ENCODE results near the gene MVB12B. TPM values are rescaled to one million over a fixed set of nuclear protein-coding genes. Genes with fewer than 3 reads are reported as not detected.

The MVB12B gene
- total and polyA plus RNA-seq, 2 of the 4 experiments (the other 2 are of a cell fraction), result 2.0 to 4.0 TPM

DNA sequence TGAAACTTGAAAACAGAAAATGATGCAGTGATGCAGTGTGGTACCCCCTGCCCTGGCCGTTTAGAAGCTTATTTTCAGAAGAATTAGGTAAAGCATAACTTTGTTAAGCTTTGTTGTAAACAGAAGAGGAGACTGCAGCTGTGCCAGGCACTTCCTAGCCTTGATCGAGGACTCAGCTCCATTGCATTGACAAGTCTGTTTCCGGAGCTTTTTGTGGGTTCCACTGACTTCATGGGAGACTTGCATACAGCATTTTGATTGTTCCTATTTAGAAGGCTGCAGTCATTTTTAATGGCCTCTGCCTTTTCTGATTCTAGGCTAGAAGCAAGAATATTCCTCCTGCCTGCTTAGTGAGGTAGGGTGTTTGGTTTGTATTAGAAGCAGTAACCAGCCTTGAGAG is 12.3 kb downstream of the MVB12B start:
- H3K27ac ChIP-seq (ENCODE audit: insufficient read depth, low read length), result no peak overlapping the region
- H2BK120ac ChIP-seq (ENCODE audit: low read depth, low read length), result no peak overlapping the region
- no peak overlapping the region for H4K5ac ChIP-seq (ENCODE audit: low read depth, low read length)
- H3K9me3 ChIP-seq (ENCODE audit: control insufficient read depth, insufficient read depth, low read length), result no peaks in the 10 kb centered on the region
- H3K27me3 ChIP-seq (ENCODE audit: control insufficient read depth, insufficient read depth, low read length), result no peaks in the 10 kb centered on the region
- TF ChIP-seq CHD1 (IDR thresholded peaks at IDR 0.05; ENCODE audit: low read depth, low read length) (no peak), POLR2A (IDR thresholded peaks at IDR 0.05; ENCODE audit: low read depth, low read length) (no peak), CEBPB (IDR thresholded peaks at IDR 0.05; ENCODE audit: low read depth, low read length) (no peak), FOS (IDR thresholded peaks at IDR 0.05; ENCODE audit: low read depth, low read length) (no peak), NFE2L2 (IDR thresholded peaks at IDR 0.05; ENCODE audit: low read depth, low read length) (no peak), SMC3 (IDR thresholded peaks at IDR 0.05; ENCODE audit: low read depth, low read length) (no peak), RFX5 (IDR thresholded peaks at IDR 0.05; ENCODE audit: low read depth, low read length) (no peak)
- TF ChIP-seq, protein P1, sequence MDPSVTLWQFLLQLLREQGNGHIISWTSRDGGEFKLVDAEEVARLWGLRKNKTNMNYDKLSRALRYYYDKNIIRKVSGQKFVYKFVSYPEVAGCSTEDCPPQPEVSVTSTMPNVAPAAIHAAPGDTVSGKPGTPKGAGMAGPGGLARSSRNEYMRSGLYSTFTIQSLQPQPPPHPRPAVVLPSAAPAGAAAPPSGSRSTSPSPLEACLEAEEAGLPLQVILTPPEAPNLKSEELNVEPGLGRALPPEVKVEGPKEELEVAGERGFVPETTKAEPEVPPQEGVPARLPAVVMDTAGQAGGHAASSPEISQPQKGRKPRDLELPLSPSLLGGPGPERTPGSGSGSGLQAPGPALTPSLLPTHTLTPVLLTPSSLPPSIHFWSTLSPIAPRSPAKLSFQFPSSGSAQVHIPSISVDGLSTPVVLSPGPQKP (IDR thresholded peaks at IDR 0.05; ENCODE audit: borderline replicate concordance, low read depth, low read length), result no peak
- H3K14ac ChIP-seq (replicated peaks; ENCODE audit: low read depth, low read length), result no peak overlapping the region
- H3K4me3 ChIP-seq (ENCODE audit: insufficient read depth, low read depth, low read length), result no peak overlapping the region
- H3K79me1 ChIP-seq (ENCODE audit: low read depth in 1 of 2, low read length in 2 of 2), result peaks cover 3 to 18% of the 10 kb centered on the region in 2 experiments
- H2BK20ac ChIP-seq (ENCODE audit: low read depth, low read length), result no peak overlapping the region
- H2BK5ac ChIP-seq (ENCODE audit: low read depth, low read length, poor library complexity, severe bottlenecking), result no peak overlapping the region
- DNase-seq (peak; percentile 6), ATAC-seq (ENCODE audit: low read depth) (no peak)
- no peak overlapping the region for H3K56ac ChIP-seq (ENCODE audit: extremely low read depth, insufficient read depth, low read length)
- no peak overlapping the region for H3K4me2 ChIP-seq (ENCODE audit: low read depth, low read length)
- 51% methylated on average over 2 of the region's 3 CpGs; no CpG with 5 or more reads in 1 of the 2 experiments for WGBS, 2 experiments (ENCODE audit: extremely low coverage in 2 of 2, insufficient read length in 1 of 2)
- H3K9me1 ChIP-seq (ENCODE audit: insufficient read depth, low read length), result 0 out of 2 replicates have a peak, but pooled peaks cover 3% of the 10 kb centered on the region
- H2AK5ac ChIP-seq (ENCODE audit: low read depth, low read length), result no peak overlapping the region
- H2AK9ac ChIP-seq (replicated peaks; ENCODE audit: low read depth, low read length, poor library complexity), result no peak overlapping the region
- H3K23ac ChIP-seq (ENCODE audit: low read depth, low read length), result no peak overlapping the region
- peaks cover 5% of the 10 kb centered on the region; the same call in 1 of the 2 replicates for H3K36me3 ChIP-seq (ENCODE audit: control insufficient read depth, insufficient read depth, low read length)
- H3K18ac ChIP-seq (ENCODE audit: low read depth, low read length), result no peak overlapping the region
- peaks cover 10% of the 10 kb centered on the region for H3K4me1 ChIP-seq (ENCODE audit: control insufficient read depth, insufficient read depth, low read length)
- dilution Hi-C loops (cut with HindIII; ENCODE audit: low sequenced_read_pairs, unreplicated experiment) (no loop called here), intact Hi-C loops (cut with micrococcal nuclease) (no loop called here), in situ Hi-C loops (cut with MboI; ENCODE audit: low sequenced_read_pairs) (no loop called here)
- no peak overlapping the region for H3K4ac ChIP-seq (ENCODE audit: low read depth, low read length)
- no TSS peak for BruUV-seq (replicated peaks)
- ChIA-PET POLR2A (ENCODE audit: unreplicated experiment) (no interaction called here), CTCF (no interaction called here)
- no peak overlapping the region for H3K9ac ChIP-seq (ENCODE audit: low read depth, low read length)
- H4K20me1 ChIP-seq (ENCODE audit: insufficient read depth, low read length), result peaks cover 11% of the 10 kb centered on the region; the same call in 1 of the 2 replicates
- no peak overlapping the region for H4K91ac ChIP-seq (ENCODE audit: insufficient read depth, low read depth, low read length)
- no peak overlapping the region for H2BK15ac ChIP-seq (ENCODE audit: low read depth, low read length)
- no peak overlapping the region for H4K8ac ChIP-seq (ENCODE audit: low read depth in 2 of 2, low read length in 2 of 2)
- H2AFZ ChIP-seq (replicated peaks; ENCODE audit: low read length, poor library complexity), result no peak overlapping the region
